Stimulated activated CD4-positive, alpha-beta T cell treated with anti-CD3 and anti-CD28 coated beads, Interleukin-12 subunit alpha, Interleukin-12 subunit beta, amount 100 ng/mL, for 4 hours (primary cell): Measurements from ENCODE around the gene TRIM2.

Experiments
- DNase-seq: peaks from one replicate; pipeline ENCODE4 v3.0.0-alpha.2; 2020

Gene TRIM2

DNA sequence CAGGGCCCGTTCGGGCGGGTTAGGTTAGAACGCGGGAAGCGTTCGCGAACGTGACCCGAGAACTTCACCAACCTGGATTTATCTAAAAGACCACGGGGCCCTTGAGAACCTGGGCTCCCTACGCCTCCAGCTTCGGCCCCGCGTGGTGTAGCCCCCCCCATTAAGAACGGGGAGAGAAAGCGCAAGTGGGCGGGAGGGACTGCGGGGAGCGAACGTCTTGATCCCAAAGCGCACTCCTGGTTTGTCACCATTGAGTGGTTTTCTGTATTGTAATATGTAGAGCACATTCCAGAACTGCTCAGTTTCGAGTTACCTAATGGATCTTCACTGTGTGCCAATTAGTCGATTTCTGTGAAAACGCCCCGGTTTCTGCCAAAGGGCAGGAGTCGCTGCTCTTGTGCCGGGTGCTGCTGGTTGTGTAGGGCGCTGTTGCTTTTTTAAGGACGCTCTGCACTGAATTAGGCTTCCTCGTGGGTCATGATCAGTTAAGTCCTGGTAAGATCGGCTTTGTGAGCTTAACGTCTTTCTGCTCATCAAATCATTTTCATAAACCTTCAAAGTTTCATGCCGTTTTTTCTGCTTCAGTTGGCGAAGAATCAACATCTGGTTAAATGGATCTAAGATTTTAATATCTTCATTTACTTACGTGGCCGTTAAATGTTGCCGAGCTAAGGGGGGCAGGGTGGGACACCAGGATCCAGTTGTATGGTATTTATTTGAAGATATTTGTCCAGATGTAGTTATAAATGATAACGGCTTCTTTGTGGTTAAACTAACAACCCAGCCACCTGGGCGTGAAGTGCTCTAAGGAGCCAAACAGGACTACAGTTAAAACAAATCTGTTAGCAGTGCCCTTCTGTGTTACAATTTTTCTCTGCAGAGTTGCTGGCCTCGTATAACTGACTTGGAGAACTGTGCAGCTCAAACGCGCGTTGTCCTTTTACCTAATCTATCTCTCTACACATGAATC is 141.1 kb downstream of the TRIM2 start:
- DNase-seq, result peak; percentile 58

GRCh38 chr4:153346031-153346430 is 141.8 kb downstream of the TRIM2 start:
- no peak for DNase-seq

DNA sequence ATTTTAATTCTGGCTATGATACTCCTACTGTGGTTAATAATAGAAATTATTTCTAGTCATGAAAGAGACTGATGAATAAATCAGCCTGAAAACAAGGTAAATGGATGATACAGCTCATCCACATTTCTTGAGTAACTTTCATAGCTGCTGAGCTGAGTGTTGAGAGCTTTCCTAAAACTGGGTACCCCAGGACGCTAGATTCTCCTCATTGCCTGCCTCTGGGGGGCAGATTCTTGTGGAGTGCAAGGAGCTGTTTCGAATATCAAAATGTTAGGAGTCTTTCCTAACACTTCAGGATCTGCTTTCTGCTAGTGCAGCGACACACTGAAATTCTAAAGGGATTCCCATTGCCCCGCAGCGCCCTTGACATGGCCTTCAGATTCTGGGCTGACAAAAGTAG is 142.3 kb downstream of the TRIM2 start:
- DNase-seq, result no peak

DNA sequence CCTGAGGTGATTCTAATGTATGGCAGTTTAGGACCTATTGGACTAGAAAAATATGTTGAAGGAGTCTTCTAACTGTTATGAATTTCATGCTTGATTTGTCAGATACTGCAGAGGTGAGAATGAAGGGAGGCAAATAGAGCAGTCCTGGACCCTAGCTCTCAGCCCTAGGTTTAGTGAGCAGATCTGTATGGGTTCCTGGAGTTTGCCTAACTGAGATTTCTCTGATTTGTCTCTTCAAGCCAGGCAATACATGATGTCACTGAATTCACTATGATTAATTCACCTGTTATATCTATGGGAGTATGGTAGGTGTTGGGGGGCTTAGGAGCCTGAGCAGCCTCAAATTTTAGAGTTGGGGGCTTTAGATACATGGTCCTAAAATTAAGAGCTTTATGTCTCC is 142.9 kb downstream of the TRIM2 start:
- no peak for DNase-seq

DNA sequence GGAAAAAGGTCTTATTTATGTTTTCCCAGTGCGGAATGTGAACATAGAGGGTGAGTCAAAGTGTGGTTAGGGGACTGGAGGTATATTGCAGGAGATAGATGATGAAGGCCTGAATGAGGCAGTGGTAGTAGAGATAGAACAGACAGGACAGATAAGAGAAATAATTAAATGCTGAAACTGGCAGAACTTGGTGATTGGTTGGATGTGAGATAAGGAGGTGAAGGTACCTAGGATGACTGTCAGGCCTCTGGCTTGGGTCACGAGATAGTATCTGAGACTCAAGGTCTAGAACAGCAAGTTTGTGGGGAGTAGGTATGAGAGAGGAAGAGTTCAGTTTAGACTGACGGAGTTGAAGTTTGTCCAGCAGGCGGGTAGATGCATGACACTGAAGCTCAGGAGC is 143.8 kb downstream of the TRIM2 start:
- DNase-seq, result no peak

- no peak for DNase-seq
Measured at GRCh38 chr4:153349206-153349805, 145.1 kb downstream of the TRIM2 start.

DNA sequence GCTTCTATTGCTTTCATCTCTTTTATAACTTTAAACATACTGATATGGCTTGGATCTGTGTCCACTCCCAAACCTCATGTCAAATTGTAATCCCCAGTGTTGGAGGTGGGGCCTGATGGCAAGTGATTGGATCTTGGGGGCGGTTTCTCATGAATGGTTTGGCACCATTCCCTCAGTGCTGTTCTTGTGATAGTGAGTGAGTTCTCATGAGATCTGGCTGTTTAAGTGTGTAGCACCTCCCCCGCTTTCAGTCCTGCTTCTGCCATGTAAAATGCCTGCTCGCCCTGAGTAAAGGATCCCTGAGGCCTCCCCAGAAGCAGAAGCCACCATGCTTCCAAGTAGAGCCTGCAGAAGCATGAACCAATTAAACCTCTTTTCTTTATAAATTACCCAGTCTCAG is 157.9 kb downstream of the TRIM2 start:
- no peak for DNase-seq

- DNase-seq, result no peak
Measured at GRCh38 chr4:153364061-153364460, 159.8 kb downstream of the TRIM2 start.

- DNase-seq, result no peak
Measured at GRCh38 chr4:153365003-153365402, 160.8 kb downstream of the TRIM2 start.

- no peak for DNase-seq
Measured at GRCh38 chr4:153366486-153366885, 162.2 kb downstream of the TRIM2 start.

- no peak for DNase-seq
Measured at GRCh38 chr4:153367092-153367491, 162.8 kb downstream of the TRIM2 start.

- no peak for DNase-seq
Measured at GRCh38 chr4:153369021-153369420, 164.8 kb downstream of the TRIM2 start.

DNA sequence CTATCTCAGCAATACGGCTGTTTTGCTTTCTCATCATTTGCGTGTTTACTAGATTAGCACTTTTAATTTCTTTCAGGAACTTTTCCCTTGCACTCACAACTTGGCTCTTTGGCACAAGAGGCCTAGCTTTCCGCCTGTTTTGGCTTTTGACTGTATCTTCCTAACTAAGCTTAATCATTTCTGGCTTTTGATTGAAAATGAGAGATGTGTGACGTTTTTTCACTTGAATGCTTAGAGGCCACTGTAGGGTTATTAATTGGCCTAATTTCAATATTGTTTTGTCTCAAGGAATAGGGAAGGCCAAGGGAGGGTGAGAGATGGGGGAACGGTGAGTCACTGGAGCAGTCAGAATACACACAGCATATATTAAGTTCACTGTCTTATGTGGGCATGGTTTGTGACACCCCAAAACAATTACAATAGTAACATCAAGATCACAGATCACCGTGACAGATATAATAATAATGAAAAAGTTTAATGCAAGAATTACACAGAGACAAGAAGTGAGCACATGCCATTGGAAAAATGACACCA is 167.5 kb downstream of the TRIM2 start:
- DNase-seq, result no peak

- no peak for DNase-seq
Measured at GRCh38 chr4:153372967-153373562, 168.8 kb downstream of the TRIM2 start.

GRCh38 chr4:153374442-153374841 is 170.2 kb downstream of the TRIM2 start:
- DNase-seq, result no peak

DNA sequence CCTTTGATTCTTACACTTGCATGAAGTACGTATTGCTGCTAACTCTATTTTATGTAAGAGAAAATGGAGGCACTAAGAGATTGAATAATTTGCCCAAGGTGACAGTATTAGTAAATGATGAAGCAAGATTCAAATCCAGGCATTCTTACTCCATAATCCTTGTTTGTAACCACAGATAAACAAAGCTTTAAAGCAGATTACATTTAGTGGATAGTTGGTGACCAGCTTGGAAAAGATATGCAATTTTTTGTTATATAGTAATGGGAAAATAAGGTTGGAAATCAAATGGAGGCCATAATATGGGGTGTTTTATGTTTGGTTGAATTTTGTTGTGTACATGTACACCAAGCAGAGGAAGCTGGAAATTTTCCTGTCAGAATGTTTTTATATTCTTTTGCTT is 171.1 kb downstream of the TRIM2 start:
- no peak for DNase-seq

- DNase-seq, result no peak
Measured at GRCh38 chr4:153383131-153383530, 178.9 kb downstream of the TRIM2 start.

- no peak for DNase-seq
Measured at GRCh38 chr4:153384160-153384559, 179.9 kb downstream of the TRIM2 start.

DNA sequence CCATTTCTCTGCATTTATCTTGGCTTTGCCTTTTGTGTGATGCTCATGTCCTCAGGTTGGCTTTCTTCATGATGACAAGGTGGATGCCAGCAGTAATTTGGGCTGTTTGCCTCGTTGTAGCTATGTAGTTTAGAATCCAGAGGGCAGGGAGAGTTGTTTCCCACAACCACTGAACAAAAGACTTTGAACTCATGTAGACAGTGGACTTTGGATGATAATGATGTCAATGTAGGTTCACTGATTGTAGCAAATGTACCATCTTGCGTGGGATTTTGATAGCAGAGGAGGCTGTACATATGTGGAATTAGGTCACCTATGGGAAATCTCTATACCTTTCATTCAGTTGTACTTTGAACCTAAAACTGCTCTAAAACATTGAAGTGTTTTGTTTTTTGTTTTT is 181.5 kb downstream of the TRIM2 start:
- no peak for DNase-seq

- DNase-seq, result no peak
Measured at GRCh38 chr4:153387981-153388380, 183.7 kb downstream of the TRIM2 start.
